Nephron progenitor cell (in vitro differentiated cells): ENCODE data around the gene STXBP6.

Experiments
- DNase-seq: peaks from one replicate; pipeline ENCODE4 v3.0.0; 2021
- H3K27ac Mint-ChIP-seq: 2 replicates; pipeline ENCODE4 v1.8.0; 2021; ENCODE audit warnings: mild to moderate bottlenecking, moderate library complexity, mixed read lengths
- H3K27me3 Mint-ChIP-seq: 2 replicates; pipeline ENCODE4 v1.8.0; 2021; ENCODE audit warnings: mild to moderate bottlenecking, low read depth, mixed read lengths; ENCODE audit not compliant: poor library complexity
- H3K36me3 Mint-ChIP-seq: 2 replicates; pipeline ENCODE4 v1.8.0; 2021; ENCODE audit warnings: low read depth, mixed read lengths
- H3K4me1 Mint-ChIP-seq: 2 replicates; pipeline ENCODE4 v1.8.0; 2021; ENCODE audit warnings: mixed read lengths
- H3K4me3 Mint-ChIP-seq: 2 replicates; pipeline ENCODE4 v1.8.0; 2021; ENCODE audit warnings: mild to moderate bottlenecking, moderate library complexity, mixed read lengths
- H3K9me3 Mint-ChIP-seq: 2 replicates; pipeline ENCODE4 v1.8.0; 2021; ENCODE audit warnings: mild to moderate bottlenecking, moderate library complexity, mixed read lengths
- TF ChIP-seq, protein P1 (sequence below): fragments of 200-600 bp; sonication (generic); IDR thresholded peaks from 2 replicates; pipeline ENCODE4 v1.5.0; 2021; ENCODE audit warnings: antibody characterized with exemption

STXBP6 gene

GRCh38 chr14:24829862-24830261, 220.1 kb downstream of the STXBP6 start:
- H3K4me3 Mint-ChIP-seq = no peak overlapping the region
- DNase-seq = no peak
- no peak overlapping the region for H3K27ac Mint-ChIP-seq
- TF ChIP-seq, protein P1, sequence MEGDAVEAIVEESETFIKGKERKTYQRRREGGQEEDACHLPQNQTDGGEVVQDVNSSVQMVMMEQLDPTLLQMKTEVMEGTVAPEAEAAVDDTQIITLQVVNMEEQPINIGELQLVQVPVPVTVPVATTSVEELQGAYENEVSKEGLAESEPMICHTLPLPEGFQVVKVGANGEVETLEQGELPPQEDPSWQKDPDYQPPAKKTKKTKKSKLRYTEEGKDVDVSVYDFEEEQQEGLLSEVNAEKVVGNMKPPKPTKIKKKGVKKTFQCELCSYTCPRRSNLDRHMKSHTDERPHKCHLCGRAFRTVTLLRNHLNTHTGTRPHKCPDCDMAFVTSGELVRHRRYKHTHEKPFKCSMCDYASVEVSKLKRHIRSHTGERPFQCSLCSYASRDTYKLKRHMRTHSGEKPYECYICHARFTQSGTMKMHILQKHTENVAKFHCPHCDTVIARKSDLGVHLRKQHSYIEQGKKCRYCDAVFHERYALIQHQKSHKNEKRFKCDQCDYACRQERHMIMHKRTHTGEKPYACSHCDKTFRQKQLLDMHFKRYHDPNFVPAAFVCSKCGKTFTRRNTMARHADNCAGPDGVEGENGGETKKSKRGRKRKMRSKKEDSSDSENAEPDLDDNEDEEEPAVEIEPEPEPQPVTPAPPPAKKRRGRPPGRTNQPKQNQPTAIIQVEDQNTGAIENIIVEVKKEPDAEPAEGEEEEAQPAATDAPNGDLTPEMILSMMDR = no peak
- no peaks in the 10 kb centered on the region for H3K27me3 Mint-ChIP-seq
- no peaks in the 10 kb centered on the region for H3K4me1 Mint-ChIP-seq
- peaks cover 16% of the 10 kb centered on the region for H3K36me3 Mint-ChIP-seq
- H3K9me3 Mint-ChIP-seq = no peaks in the 10 kb centered on the region

DNA sequence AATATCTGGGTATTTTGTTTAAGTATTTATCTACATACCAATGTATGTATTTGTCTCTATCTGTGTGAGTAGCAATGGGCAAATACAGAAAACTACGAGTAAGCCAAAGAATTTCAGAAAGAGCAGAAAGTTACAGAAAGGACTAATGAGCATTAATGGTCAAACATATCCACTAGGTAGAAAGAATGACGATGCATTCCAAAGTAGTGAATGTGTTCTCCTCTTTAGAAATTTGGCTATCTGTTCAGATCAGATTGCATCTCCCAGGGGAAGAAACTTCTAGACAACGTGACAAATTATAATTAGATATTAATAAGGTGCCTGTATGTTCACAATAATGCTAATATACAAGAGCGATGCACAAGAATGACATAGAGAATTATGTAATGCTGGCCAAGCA, 221.5 kb downstream of the STXBP6 start:
- Mint-ChIP-seq H3K9me3 (no peaks in the 10 kb centered on the region), H3K4me3 (no peak overlapping the region), H3K27ac (no peak overlapping the region), H3K27me3 (no peaks in the 10 kb centered on the region), H3K4me1 (no peaks in the 10 kb centered on the region), H3K36me3 (peaks cover 12% of the 10 kb centered on the region)
- TF ChIP-seq, protein P1 = no peak
- DNase-seq = no peak

DNA sequence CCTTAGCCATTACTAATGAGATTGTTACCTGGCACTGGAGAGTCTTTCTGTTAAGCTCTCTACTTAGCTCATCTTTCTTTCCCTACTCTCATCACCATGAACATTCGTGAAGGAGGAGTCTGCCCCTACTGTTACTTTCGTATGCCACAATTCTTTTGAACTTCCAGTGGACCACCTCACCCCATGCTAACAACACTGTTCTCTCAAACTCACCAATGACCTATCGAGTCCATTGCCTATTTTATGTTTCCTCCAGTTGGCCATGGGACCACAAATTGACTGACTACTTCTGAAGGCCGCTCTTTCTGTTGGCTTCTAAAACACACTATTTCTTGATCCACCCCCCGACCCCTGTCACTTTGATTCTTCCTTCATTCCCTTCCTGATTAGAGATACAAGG, 223.6 kb downstream of the STXBP6 start:
- no peak for DNase-seq
- Mint-ChIP-seq H3K36me3 (peaks cover 29% of the 10 kb centered on the region), H3K27ac (no peak overlapping the region), H3K4me3 (no peak overlapping the region), H3K9me3 (no peaks in the 10 kb centered on the region), H3K4me1 (peaks cover 8% of the 10 kb centered on the region), H3K27me3 (no peaks in the 10 kb centered on the region)
- TF ChIP-seq, protein P1 = no peak

- peaks cover 17% of the 10 kb centered on the region for H3K36me3 Mint-ChIP-seq
- TF ChIP-seq, protein P1 = no peak
- no peak overlapping the region for H3K27ac Mint-ChIP-seq
Measured at GRCh38 chr14:24820616-24821015, 229.3 kb downstream of the STXBP6 start.

GRCh38 chr14:24818823-24819341, 231.1 kb downstream of the STXBP6 start:
- H3K36me3 Mint-ChIP-seq = peaks cover 17% of the 10 kb centered on the region
- peak overlapping the region; percentile 99 for H3K27ac Mint-ChIP-seq
- H3K4me3 Mint-ChIP-seq = peak overlapping the region; percentile 63
- peaks cover 3% of the 10 kb centered on the region for H3K27me3 Mint-ChIP-seq
- no peak for DNase-seq
- TF ChIP-seq, protein P1 = no peak
- H3K9me3 Mint-ChIP-seq = no peaks in the 10 kb centered on the region
- H3K4me1 Mint-ChIP-seq = peaks cover 83% of the 10 kb centered on the region

More at GRCh38 chr14:24820616-24821015, 229.3 kb downstream of the STXBP6 start:
- no peak for DNase-seq
- H3K9me3 Mint-ChIP-seq = no peaks in the 10 kb centered on the region
- no peak overlapping the region for H3K4me3 Mint-ChIP-seq
- peaks cover 65% of the 10 kb centered on the region for H3K4me1 Mint-ChIP-seq
- H3K27me3 Mint-ChIP-seq = no peaks in the 10 kb centered on the region

DNA sequence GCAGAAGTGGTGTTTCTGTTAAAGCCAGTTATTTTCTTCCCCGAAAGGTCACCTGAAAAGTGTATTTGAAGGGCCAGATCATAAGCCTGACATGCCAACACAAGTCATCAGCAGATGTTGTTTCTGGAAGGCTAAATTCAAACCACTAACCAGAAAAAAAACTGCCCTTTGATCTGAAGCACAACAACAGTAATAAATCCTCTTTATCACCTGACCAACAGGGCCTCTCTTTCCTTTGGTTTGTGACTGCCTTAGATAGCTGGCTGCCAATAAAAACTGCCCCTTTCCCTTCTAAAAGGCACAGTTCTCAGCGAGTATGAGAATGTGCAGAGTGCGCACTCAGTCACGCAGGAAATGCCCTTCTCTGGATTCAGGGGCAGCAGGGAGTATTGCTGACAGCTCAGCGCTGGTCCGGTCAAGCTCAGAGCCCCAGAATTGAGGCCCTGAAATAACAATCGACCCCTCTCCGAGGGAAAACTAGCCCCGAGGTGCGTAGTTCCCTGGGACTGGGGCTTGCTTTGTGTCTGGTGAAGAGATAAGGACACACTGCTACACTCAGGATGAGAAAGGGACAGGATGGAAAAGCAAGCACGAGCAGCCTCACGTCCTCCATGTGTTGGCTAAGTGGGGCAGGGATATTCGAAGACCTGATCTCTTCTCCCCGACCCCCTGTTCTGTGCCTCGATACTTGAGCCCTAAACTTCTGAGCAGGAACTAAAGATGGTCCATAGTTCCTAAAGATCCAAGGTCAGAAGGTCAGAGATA, 231.7 kb downstream of the STXBP6 start:
- peak overlapping the region; percentile 99 for H3K27ac Mint-ChIP-seq
- H3K27me3 Mint-ChIP-seq = peaks cover 3% of the 10 kb centered on the region

More for the DNA sequence above, 231.7 kb downstream of the STXBP6 start:
- TF ChIP-seq, protein P1 = no peak
- DNase-seq = peak; percentile 46
- Mint-ChIP-seq H3K4me3 (peak overlapping the region; percentile 63), H3K4me1 (peaks cover 89% of the 10 kb centered on the region), H3K36me3 (peaks cover 17% of the 10 kb centered on the region), H3K9me3 (no peaks in the 10 kb centered on the region)
